KMS-11 (cell line): ENCODE results near the gene PLA2G2D.

Experiments used
- H2AFZ ChIP-seq: fragments of 200-600 bp; sonication (generic); 2 replicates; pipeline ENCODE4 v1.6.1; 2016; ENCODE audit warnings: antibody characterized with exemption, mixed run types, low read depth
- H3K27ac ChIP-seq: fragments of 200-600 bp; sonication (generic); 2 replicates; pipeline ENCODE4 v1.6.1; 2016; ENCODE audit warnings: mild to moderate bottlenecking, mixed run types
- H3K27me3 ChIP-seq: fragments of 200-600 bp; sonication (generic); 2 replicates; pipeline ENCODE4 v1.6.1; 2017; ENCODE audit warnings: mild to moderate bottlenecking, low read depth, mixed run types, moderate library complexity; ENCODE audit not compliant: insufficient read depth
- H3K36me3 ChIP-seq: fragments of 200-600 bp; sonication (generic); 2 replicates; pipeline ENCODE4 v1.6.1; 2017; ENCODE audit warnings: mild to moderate bottlenecking, mixed run types; ENCODE audit not compliant: insufficient read depth
- H3K4me1 ChIP-seq: fragments of 200-600 bp; sonication (generic); 2 replicates; pipeline ENCODE4 v1.6.1; 2016; ENCODE audit warnings: mild to moderate bottlenecking, low read depth, mixed run types; ENCODE audit not compliant: poor library complexity, severe bottlenecking
- H3K4me2 ChIP-seq: fragments of 200-600 bp; sonication (generic); 2 replicates; pipeline ENCODE4 v1.7.0; 2016; ENCODE audit warnings: mild to moderate bottlenecking, mixed run types
- H3K4me3 ChIP-seq: fragments of 200-600 bp; sonication (generic); IDR thresholded peaks from 2 replicates; pipeline ENCODE4 v1.6.1; 2017; ENCODE audit warnings: low read depth, low read length, mixed read lengths; ENCODE audit not compliant: insufficient read depth
- H3K79me2 ChIP-seq: fragments of 200-600 bp; sonication (generic); 2 replicates; pipeline ENCODE4 v1.6.1; 2016; ENCODE audit warnings: low read depth, mixed run types; ENCODE audit not compliant: insufficient read depth
- H3K9ac ChIP-seq: fragments of 200-600 bp; sonication (generic); 2 replicates; pipeline ENCODE4 v1.6.1; 2016; ENCODE audit warnings: mild to moderate bottlenecking, mixed run types
- H4K20me1 ChIP-seq: fragments of 200-600 bp; sonication (generic); 2 replicates; pipeline ENCODE4 v1.6.1; 2016; ENCODE audit warnings: mild to moderate bottlenecking, mixed run types; ENCODE audit not compliant: insufficient read depth
- TF ChIP-seq, protein P1 (sequence below): fragments of 200-600 bp; sonication (generic); conservative IDR thresholded peaks from 2 replicates; pipeline ENCODE4 v1.6.1; 2017; ENCODE audit warnings: low read depth, mild to moderate bottlenecking, antibody characterized with exemption, low read length, moderate library complexity, mixed read lengths

The PLA2G2D gene

DNA sequence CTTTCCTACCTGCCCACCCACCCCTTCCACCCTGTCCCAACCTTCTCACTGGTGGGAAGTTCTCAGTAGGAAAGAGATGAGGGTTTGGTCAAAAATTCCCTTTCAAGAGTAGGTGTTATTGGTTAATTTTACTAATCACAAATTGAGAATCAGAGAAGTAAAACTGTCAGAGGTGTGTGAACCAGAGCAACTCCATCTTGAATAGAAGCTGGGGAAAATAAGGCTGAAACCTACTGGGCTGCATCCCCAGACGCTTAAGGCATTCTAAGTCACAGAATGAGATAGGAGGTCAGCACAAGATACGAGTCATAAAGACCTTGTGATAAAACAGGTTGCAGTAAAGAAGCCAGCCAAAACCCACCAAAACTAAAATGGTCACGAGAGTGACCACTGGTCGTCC is 11.5 kb downstream of the PLA2G2D start:
- Histone ChIP-seq H3K79me2 (no peaks in the 10 kb centered on the region), H3K36me3 (no peaks in the 10 kb centered on the region), H3K4me2 (no peak overlapping the region), H3K4me1 (no peaks in the 10 kb centered on the region), H2AFZ (no peak overlapping the region), H4K20me1 (no peaks in the 10 kb centered on the region), H3K9ac (no peak overlapping the region), H3K27ac (no peak overlapping the region), H3K4me3 (no peak overlapping the region), H3K27me3 (peaks cover 17% of the 10 kb centered on the region; the same call in 1 of the 2 replicates)
- TF ChIP-seq, protein P1, sequence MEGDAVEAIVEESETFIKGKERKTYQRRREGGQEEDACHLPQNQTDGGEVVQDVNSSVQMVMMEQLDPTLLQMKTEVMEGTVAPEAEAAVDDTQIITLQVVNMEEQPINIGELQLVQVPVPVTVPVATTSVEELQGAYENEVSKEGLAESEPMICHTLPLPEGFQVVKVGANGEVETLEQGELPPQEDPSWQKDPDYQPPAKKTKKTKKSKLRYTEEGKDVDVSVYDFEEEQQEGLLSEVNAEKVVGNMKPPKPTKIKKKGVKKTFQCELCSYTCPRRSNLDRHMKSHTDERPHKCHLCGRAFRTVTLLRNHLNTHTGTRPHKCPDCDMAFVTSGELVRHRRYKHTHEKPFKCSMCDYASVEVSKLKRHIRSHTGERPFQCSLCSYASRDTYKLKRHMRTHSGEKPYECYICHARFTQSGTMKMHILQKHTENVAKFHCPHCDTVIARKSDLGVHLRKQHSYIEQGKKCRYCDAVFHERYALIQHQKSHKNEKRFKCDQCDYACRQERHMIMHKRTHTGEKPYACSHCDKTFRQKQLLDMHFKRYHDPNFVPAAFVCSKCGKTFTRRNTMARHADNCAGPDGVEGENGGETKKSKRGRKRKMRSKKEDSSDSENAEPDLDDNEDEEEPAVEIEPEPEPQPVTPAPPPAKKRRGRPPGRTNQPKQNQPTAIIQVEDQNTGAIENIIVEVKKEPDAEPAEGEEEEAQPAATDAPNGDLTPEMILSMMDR, result no peak

DNA sequence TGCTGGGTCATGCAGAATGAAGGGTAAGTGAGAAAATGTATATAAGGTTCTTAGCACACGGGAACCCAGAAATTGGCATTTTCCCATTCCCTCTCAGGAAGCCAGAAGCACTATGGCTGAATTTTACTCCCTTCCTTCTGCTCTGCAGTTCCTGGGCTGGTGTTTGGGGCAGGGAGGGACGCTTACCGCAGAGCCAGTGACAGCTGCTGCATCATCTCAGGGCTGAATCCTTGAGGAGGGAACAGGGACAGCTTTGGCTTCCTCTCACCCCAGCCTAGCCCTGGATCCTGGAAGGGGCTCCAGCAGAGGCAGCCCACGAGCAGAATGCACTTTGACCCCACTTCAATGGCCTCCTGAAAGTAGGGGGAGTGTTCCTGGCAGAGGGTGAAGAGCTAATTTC is 12.0 kb downstream of the PLA2G2D start:
- Histone ChIP-seq H3K4me1 (no peaks in the 10 kb centered on the region), H2AFZ (no peak overlapping the region), H3K36me3 (no peaks in the 10 kb centered on the region), H3K79me2 (no peaks in the 10 kb centered on the region), H3K4me3 (no peak overlapping the region), H3K4me2 (no peak overlapping the region), H3K27me3 (peaks cover 21% of the 10 kb centered on the region; the same call in 1 of the 2 replicates), H3K9ac (no peak overlapping the region), H3K27ac (no peak overlapping the region), H4K20me1 (no peaks in the 10 kb centered on the region)
- TF ChIP-seq, protein P1, result no peak

DNA sequence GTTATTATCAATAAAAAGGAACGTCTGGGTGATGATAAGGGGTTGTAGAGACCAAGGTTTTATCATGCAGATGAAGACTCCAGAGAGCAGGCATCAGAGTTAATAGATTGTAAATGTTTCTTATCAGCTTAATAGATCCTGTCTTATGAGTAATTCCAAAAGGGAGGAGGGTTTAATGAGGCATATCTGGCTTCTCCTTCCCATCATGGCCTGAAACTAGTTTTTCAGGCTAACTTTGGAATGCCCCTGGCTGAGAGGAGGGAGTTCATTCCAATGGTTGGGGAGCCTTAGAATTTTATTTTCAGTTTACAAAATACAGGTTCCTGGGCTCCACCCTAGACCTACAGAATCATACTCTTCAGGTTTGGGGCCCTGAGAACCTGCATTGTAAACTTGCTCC is 13.5 kb downstream of the PLA2G2D start:
- Histone ChIP-seq H3K4me3 (no peak overlapping the region), H4K20me1 (no peaks in the 10 kb centered on the region), H3K4me1 (no peaks in the 10 kb centered on the region), H3K9ac (no peak overlapping the region), H3K27me3 (peaks cover 19% of the 10 kb centered on the region; the same call in 1 of the 2 replicates), H3K79me2 (no peaks in the 10 kb centered on the region), H3K4me2 (no peak overlapping the region), H3K27ac (no peak overlapping the region), H3K36me3 (no peaks in the 10 kb centered on the region), H2AFZ (no peak overlapping the region)
- TF ChIP-seq, protein P1, result no peak

DNA sequence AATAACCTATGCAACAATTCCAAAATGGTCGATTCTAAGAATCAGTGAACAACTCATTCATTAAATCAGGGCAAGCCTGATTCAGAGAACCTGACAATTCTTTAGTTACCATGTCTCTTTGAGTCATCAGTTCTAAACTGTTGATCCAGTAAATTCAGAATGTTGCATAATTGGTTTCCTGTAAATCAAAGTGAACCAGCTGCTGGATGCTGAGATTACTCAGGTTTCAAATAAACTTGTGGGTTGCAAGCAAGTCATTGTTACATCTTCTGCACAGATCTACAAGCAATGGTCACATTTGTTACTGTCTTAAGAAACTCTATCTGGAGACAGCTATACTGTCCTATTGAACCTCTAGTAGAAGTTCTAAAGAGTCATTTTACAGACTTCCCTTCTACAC is 16.5 kb downstream of the PLA2G2D start:
- no peaks in the 10 kb centered on the region for H4K20me1 ChIP-seq
- TF ChIP-seq, protein P1, result no peak
- no peaks in the 10 kb centered on the region for H3K4me1 ChIP-seq
- no peak overlapping the region for H3K9ac ChIP-seq
- peaks cover 18% of the 10 kb centered on the region; the same call in 1 of the 2 replicates for H3K27me3 ChIP-seq
- no peak overlapping the region for H3K4me2 ChIP-seq
- H3K79me2 ChIP-seq, result no peaks in the 10 kb centered on the region
- H3K27ac ChIP-seq, result no peak overlapping the region
- no peaks in the 10 kb centered on the region for H3K36me3 ChIP-seq
- H2AFZ ChIP-seq, result no peak overlapping the region
- no peak overlapping the region for H3K4me3 ChIP-seq
